H54 (cell line): ENCODE data around the gene IQCK.

Source experiments
- DNase-seq: peaks from one replicate; pipeline ENCODE4 v3.0.0; 2011; ENCODE audit warnings: low spot score, mixed read lengths; ENCODE audit not compliant: insufficient read length
- FAIRE-seq: peaks from 3 replicates; lab custom pipeline; 2011; peaks lifted over from hg19 to GRCh38; lab: Jason Lieb, UNC
- POLR2A ChIP-seq: IDR thresholded peaks from 2 replicates; pipeline ENCODE4 v1.6.1; 2011; ENCODE audit warnings: low read depth, mild to moderate bottlenecking, low read length

Gene IQCK

DNA sequence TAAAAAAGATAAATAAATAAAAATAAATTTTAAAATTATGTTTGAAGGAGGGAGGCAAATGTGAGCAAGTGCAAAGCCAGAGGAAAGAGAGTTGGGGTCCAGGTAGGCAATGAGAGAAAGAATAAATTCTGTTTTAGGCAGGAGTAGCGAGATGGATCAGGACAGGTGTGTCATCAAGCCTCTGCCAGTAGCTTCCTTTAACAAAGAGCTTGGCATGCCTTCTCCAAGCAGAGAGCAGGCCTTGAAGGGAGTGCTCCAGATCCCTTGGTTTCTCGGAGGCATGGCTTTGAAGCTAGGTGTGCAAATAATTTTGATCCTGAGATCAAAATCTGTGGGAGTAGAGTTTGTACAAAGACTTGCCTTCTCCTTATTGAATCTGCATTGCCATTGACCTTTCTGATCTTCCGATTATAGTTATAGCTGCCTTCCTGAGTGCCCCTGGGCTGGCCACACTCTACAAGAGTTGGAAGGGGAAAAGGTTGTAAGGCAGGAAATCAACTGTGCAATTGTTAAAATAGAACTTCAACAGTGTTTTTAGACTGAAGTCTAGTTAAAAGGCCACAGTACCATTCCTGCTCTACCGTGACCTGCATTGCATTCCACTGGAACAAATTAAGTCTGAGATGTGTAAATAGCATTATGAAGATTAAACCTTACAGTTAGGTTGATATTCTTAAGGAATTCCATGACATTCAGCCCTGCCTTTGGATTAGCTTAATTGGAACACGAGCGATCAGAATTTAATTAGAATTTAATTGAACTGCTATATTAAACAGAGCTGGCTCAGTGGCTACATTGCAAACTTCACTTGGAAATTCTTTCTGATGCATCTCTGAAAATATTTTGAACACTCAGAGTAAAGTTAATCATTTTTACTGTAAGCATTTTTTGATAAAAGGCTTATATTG lies 33.7 kb downstream of the IQCK start:
- no peak for TF ChIP-seq POLR2A
- DNase-seq (no peak), FAIRE-seq (no peak)

DNA sequence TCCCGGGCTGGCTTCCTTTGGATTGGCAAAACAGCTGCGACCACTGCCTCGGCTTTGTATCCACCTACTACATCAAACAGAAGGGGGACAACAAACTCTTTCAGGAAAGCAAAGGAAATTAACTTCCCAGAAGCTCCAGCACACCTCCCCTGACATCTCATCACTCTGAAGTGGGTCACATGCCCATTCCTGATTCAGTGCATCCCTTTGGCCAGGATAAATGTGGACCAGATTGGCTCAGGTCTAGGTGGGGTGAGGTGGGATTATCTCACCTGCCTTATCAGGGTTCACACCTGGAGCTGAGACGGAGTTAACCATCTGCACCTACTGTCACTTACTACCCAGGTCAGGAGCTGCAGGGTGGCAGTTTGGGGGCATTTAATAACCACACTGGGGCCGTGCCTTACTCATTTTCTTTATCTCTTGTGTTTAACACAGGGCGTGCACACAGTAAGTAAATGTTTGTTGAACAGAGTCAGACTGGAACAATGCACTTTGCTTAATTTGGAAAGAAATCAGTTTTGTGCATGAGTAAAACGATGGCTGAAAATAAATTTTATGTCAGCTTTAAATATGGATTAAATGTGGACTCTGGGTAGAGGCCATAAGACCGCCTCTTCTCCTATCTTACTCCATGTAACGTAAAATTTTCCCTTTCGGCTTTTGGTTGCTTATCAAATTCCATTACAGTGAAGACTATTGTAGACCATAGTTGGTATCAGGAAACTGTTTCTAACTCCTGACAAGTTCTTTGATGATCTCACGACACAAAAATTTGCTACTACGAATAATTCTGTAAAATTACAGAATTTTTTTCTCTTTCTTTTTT lies 36.0 kb downstream of the IQCK start:
- DNase-seq (no peak), FAIRE-seq (no peak)
- TF ChIP-seq POLR2A, result no peak

DNA sequence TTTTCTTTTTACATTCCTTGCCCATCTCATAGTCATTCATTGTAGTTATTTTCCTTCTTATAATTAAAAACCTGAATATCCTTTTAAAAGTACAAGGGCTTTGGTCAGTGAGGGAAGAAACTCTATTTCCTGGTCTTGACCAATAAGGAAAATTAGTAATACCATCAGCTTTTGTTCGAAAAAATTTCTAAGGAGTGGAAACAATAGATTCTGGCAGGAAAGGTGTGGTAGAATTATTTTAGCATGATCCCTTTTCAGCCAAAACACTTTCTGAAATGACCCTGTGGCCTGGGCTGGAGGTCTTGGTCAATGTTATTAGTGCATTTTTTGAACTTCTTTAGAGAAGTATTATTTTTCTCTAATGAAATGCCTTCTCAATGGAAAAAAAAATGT lies 36.6 kb downstream of the IQCK start:
- no peak for DNase-seq
- TF ChIP-seq POLR2A, result no peak
- FAIRE-seq, result no peak

DNA sequence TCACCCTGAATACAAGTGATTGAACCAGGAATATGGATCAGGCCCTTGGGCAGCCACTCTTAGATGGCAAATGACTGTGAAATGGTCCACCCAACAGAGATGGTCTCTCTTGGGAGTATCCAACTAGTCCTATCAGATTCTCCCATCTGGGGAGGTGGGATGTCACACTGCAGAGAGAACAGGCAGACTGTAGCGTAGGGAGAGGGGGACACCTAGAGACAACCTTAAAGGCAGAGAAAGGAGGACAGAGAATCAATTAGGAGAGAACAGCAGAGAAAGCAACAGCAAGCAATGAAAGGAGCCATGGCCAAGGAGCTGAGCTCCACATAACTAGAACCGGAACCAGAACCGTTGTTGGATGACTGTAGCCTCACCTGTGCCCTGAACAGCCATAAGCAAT lies 37.2 kb downstream of the IQCK start:
- DNase-seq (no peak), FAIRE-seq (no peak)
- no peak for TF ChIP-seq POLR2A

DNA sequence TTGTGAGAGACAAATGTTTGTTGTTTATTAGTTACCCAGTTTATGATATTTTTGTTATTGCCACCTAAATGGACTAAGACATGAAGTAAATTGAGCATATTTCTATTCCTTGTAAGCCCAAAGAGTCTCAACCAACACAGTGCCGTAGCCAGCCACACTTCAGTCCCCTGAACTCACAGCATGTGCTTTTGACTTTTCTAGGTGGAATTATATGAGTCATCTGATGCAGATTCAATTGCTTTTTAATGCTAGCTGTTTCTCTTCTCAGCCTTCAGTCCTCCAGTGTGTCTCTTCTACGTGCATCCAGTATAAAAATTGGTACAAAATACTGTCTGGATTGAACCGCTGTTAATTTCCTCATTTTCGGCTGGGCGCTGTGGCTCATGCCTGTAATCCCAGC lies 39.0 kb downstream of the IQCK start:
- FAIRE-seq, result no peak
- no peak for TF ChIP-seq POLR2A
- DNase-seq, result no peak

DNA sequence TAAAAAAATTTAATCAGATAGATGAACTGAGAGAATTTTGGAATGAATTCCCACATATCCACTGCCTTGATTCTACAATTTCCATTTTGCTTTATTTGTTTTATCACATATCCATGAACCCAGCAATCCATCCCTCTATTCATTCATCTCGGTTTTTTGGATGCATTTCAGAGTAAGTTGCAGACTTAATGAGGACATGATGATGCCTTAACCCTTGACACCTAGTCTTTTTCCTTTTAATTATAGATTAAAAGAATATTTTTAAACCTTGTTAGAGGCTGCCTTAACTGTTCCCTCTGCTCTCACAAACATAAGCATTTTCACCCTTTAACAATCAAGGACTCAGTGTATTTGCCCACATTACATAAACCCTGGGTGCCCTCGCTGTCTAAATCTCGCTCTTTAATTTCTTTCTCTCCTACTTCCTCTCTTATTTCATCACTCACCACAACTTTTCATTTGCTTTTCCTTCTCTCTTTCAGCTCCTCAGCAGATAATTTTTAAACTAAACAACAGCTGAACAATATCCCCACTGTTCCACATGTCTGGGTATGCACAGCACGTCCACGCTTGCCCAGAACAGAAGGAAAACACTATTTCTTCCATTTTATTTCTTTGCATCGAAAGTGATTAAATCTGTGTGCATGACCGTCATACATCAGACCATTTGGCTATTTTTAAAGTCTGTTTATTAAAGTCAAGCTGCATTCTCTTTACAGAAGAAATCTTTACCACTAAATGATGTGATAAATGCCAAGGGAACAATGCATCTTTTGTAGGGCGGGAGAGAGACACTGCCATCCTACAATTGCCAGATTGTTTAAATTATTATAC lies 39.9 kb downstream of the IQCK start:
- FAIRE-seq (no peak), DNase-seq (no peak)
- no peak for TF ChIP-seq POLR2A

DNA sequence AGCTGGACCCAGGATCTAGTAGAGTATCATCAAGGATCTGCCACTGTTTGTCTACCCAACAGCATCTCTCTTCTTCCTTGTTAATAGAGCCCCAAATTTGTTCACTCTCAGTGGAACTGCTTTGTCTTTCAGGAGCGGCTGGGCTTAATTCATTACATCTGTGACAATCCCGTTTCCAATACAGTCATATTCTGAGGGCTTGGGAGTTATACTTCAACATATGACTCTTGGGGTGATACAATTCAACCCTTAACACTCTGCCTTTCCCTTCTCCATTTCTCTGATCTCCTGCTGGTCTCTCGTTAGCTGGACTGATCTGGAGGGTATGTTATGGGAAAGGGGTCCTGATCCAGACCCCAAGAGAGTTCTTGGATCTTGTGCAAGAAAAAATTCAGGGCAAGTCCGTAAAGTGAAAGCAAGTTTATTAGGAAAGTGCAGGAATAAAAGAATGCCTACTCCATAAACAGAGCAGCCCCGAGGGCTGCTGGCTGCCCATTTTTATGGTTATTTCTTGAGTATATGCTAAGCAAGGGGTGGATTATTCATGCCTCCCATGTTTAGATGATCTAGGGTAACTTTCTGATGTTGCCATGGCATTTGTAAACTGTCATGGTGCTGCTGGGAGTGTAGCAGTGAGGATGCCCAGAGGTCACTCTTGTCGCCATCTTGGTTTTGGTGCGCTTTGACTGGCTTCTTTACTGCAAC lies 42.4 kb downstream of the IQCK start:
- TF ChIP-seq POLR2A, result no peak
- DNase-seq (no peak), FAIRE-seq (no peak)

DNA sequence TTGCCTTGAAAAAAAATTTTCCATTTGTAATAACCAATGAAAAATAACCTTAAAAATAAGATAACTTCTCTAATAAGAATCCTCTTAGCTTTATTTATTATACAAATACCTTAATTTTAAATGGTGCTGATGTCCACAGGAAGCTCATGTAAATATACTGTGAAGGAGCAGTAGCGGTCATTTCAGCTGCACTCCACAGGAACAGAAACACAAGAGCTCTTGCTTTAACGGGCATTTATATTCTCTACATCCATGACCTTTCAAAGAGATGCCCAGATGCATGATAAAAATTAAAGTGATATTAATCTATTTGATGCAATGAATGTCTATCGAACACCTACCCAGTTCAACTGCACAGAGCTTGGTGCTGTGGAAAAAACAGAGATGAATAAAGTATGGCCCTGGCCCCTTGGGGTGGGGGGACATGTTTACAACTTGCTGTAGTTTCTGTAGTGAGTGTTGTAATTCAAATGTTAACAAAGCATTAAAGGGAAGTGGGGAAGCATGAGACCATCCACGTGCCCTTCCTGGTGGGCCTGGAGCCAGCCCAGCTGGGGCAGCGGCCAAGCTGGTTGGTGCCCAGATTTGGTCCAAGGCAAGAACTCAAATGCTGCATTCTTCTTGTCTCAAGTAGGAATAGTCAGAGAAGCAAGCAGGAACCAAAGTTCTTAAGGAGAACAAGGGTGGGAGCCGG lies 47.9 kb downstream of the IQCK start:
- DNase-seq (no peak), FAIRE-seq (no peak)
- TF ChIP-seq POLR2A, result no peak

DNA sequence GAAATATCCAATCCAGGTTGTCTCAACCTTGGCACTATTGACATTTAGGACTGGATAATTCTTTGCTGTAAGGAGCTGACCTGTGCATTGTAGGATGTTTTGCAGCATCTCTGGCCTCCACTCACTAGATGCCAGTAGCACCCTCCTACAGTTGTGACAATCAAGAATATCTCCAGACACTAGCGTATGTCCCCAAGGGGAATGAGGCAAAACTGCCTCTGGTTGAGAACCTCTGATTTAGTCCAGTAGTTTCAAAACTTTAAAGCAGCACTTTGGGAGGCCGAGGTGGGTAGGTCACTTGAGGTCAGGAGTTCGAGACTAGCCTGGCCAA lies 48.4 kb downstream of the IQCK start:
- TF ChIP-seq POLR2A, result no peak
- no peak for DNase-seq
- no peak for FAIRE-seq

DNA sequence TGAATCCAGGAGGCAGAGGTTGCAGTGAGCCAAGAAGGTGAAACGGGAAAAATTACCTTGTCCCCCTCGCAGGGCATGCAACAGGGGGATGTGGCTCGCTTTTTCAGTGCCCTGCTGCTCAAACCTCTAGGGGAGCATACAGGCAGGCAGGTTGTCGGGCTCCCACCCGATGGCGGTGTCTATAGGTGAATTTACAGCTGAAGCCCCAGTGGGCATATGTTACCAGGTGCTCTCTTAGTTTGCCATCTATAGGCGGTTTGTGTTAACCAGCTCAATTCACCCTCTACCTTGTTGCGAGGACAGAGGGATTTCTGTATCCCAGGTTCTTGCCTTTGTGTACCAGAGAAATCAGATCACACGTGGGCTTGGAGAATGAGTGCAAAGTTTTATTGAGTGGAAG lies 48.9 kb downstream of the IQCK start:
- no peak for FAIRE-seq
- no peak for TF ChIP-seq POLR2A
- DNase-seq, result no peak

DNA sequence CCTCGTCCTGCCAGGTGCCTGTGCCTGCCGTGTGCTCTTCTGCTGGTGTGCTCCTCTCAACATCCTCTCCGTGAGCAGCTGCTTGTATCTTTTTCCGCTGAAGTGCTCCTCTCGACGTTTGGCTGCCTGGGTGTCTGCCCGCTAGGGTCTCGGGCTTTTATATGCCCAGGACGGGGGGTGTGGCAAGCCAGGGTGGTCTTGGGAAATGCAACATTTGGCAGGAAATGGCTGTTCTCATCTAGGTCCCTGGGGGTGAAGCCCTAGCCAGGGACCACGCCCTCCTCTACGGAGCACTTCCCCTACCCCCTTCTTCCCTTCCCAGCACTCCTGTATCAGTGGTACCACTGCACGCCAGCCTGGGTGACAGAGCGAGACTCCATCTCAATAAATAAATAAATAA lies 49.4 kb downstream of the IQCK start:
- FAIRE-seq, result no peak
- no peak for DNase-seq
- TF ChIP-seq POLR2A, result no peak

DNA sequence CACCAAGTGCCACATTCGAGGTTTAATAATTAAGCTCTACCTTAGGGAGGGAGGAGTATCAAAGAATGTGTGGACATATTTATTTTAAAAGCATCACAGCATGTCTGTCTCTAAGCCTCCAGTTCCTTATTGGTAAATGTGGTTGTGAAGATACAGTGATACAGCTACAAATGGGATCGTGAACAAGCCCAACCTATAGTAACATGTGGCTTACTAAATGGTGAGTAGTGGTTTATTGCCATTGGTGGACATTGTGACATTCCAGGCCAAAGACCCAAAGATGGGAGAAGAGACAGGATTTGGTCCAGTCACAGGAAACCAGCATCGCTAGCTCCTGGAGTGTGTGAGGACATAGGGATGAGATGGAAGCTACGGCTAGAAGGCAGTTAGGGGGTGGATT lies 51.2 kb downstream of the IQCK start:
- FAIRE-seq, result no peak

DNA sequence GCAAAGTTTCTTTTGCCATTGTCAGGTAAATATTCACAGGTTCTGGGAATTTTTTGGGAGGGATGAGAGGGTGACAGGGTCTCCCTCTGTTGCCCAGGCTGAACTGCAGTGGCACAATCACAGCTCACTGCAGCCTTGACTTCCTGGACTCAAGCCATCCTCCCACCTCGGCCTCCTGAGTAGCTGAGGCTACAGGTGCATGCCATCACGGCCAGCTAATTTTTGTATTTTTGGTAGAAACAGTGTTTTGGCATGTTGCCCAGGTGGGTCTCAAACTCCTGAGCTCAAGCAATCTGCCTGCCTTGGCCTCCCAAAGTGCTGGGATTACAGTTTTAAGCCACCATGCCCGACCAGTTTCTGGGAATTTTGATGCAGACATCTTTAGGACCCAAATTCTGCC lies 53.0 kb downstream of the IQCK start:
- FAIRE-seq, result no peak
- DNase-seq, result no peak
- TF ChIP-seq POLR2A, result no peak

More for the DNA sequence above, 51.2 kb downstream of the IQCK start:
- no peak for TF ChIP-seq POLR2A
- DNase-seq, result no peak
